K562 (cell line): ENCODE results near the gene STT3B. TPM values are rescaled to one million over a fixed set of nuclear protein-coding genes. Genes with fewer than 3 reads are reported as not detected.
A peak's percentile ranks its signal among the peaks of the same experiment; 100 is the strongest.

Experiments
- DMBX1 ChIP-seq: fragments of 250-450 bp; sonication (Bioruptor Pico); IDR thresholded peaks from 2 replicates; pipeline ENCODE4 v1.8.0; 2022; ENCODE audit warnings: inconsistent platforms, mild to moderate bottlenecking, moderate library complexity, borderline replicate concordance
- ELF2 ChIP-seq: fragments of 250-450 bp; sonication (Bioruptor Pico); IDR thresholded peaks from 2 replicates; pipeline ENCODE4 v1.5.0; 2021; ENCODE audit warnings: mild to moderate bottlenecking
- HMG20B ChIP-seq: fragments of 250-450 bp; sonication (Bioruptor Pico); IDR thresholded peaks from 2 replicates; pipeline ENCODE4 v1.5.0; 2021; ENCODE audit warnings: mild to moderate bottlenecking
- KAT7 ChIP-seq: sonication (generic); formaldehyde crosslinking; IDR thresholded peaks from 2 replicates; pipeline ENCODE4 v1.8.0; 2022; ENCODE audit warnings: missing genetic modification reagents, mild to moderate bottlenecking, borderline replicate concordance
- KDM2B ChIP-seq: fragments of 250-450 bp; sonication (Bioruptor Pico); IDR thresholded peaks from 2 replicates; pipeline ENCODE4 v1.8.0; 2021; ENCODE audit warnings: mild to moderate bottlenecking, moderate library complexity
- KLF1 ChIP-seq: fragments of 450-650 bp; IDR thresholded peaks from 2 replicates; pipeline ENCODE4 v1.6.1; 2016; ENCODE audit warnings: missing genetic modification characterization, missing compliant biosample characterization
- KLF10 ChIP-seq: fragments of 250-450 bp; sonication (Bioruptor Pico); IDR thresholded peaks from 2 replicates; pipeline ENCODE4 v1.6.1; 2021; ENCODE audit warnings: matching md5 sums
- MCM3 ChIP-seq: fragments of 450-650 bp; IDR thresholded peaks from 2 replicates; pipeline ENCODE4 v1.6.1; 2016
- NR1H2 ChIP-seq: sonication (generic); formaldehyde crosslinking; IDR thresholded peaks from 2 replicates; pipeline ENCODE4 v1.4.0; 2020; ENCODE audit warnings: mild to moderate bottlenecking, missing genetic modification reagents
- PHB ChIP-seq: fragments of 250-450 bp; sonication (Bioruptor Pico); IDR thresholded peaks from 2 replicates; pipeline ENCODE4 v1.5.0; 2021
- RBM34 ChIP-seq: fragments of 200-400 bp; formaldehyde crosslinking; IDR thresholded peaks from 2 replicates; pipeline ENCODE4 v1.6.1; 2018; ENCODE audit warnings: low read length, borderline replicate concordance; ENCODE audit not compliant: insufficient read depth
- SIN3A ChIP-seq, 2 experiments: fragments of 150-350 bp in 1 of 2; IDR thresholded peaks; 2 replicates each; pipeline ENCODE4 v1.6.1; 2011 to 2016; ENCODE audit warnings: borderline replicate concordance in 2 of 2, low read depth in 2 of 2, low read length in 2 of 2, mild to moderate bottlenecking in 2 of 2, moderate library complexity in 2 of 2; ENCODE audit not compliant: control insufficient read depth in 1 of 2
- SLC30A9 ChIP-seq: fragments of 250-450 bp; sonication (Bioruptor Pico); IDR thresholded peaks from 2 replicates; pipeline ENCODE4 v1.8.0; 2022; ENCODE audit warnings: mild to moderate bottlenecking, moderate library complexity
- SMAD1 ChIP-seq: fragments of 150-350 bp; IDR thresholded peaks from 2 replicates; pipeline ENCODE4 v1.6.1; 2014; ENCODE audit warnings: low read length, low read depth; ENCODE audit not compliant: partially characterized antibody
- SNIP1 ChIP-seq: fragments of 450-650 bp; IDR thresholded peaks from 2 replicates; pipeline ENCODE4 v1.7.1; 2017; ENCODE audit warnings: low read depth, mild to moderate bottlenecking
- ZNF23 ChIP-seq: fragments of 250-450 bp; sonication (Bioruptor Pico); IDR thresholded peaks from 2 replicates; pipeline ENCODE4 v1.4.0; 2020; ENCODE audit warnings: mild to moderate bottlenecking
- ZNF584 ChIP-seq: fragments of 200-800 bp; sonication (Bioruptor generic); IDR thresholded peaks from 2 replicates; pipeline ENCODE4 v1.6.1; 2016; ENCODE audit warnings: low read depth, mild to moderate bottlenecking, missing genetic modification characterization, missing compliant biosample characterization
- ZNF740 ChIP-seq, 3 experiments: fragments of 200-800 bp in 1 of 3; sonication (Bioruptor generic) in 1 of 3; sonication (generic) in 1 of 3; formaldehyde crosslinking in 1 of 3; IDR thresholded peaks; 2 replicates each; pipeline versions ENCODE4 v1.6.1 to v1.8.0; 2016 to 2022; ENCODE audit warnings: mild to moderate bottlenecking in 2 of 3, missing compliant biosample characterization in 2 of 3, missing genetic modification characterization in 2 of 3, missing genetic modification reagents in 1 of 3
- ZNF76 ChIP-seq: fragments of 250-450 bp; sonication (Bioruptor Pico); IDR thresholded peaks from 2 replicates; pipeline ENCODE4 v1.4.0; 2020; ENCODE audit warnings: mild to moderate bottlenecking, moderate library complexity, borderline replicate concordance
- ZNF764 ChIP-seq: fragments of 250-450 bp; sonication (Bioruptor Pico); IDR thresholded peaks from 2 replicates; pipeline ENCODE4 v1.4.0; 2020; ENCODE audit warnings: low read depth, mild to moderate bottlenecking, moderate library complexity
- ZNF785 ChIP-seq: fragments of 250-450 bp; sonication (Bioruptor Pico); IDR thresholded peaks from 2 replicates; pipeline ENCODE4 v1.4.0; 2020; ENCODE audit warnings: mild to moderate bottlenecking
- ZSCAN29 ChIP-seq: fragments of 450-650 bp; IDR thresholded peaks from 2 replicates; pipeline ENCODE4 v1.6.1; 2017
- polyA plus RNA-seq, 8 experiments: library from polyadenylated mRNA; depleted of rRNA in 4 of 8; stranded (reverse) in 5 of 8; unstranded in 3 of 8; fragments of >200 nt; fragmentation: Nextera tagmentation in 2 of 8; fragmentation: Illumina TruSeq in 1 of 8; extraction: Ambion mirVana in 2 of 8; extraction: Trizol in 1 of 8; gene quantifications; 2 replicates each; pipeline versions ENCODE4 v1.2.1 to v1.2.3, GENCODE V29; 2011 to 2014; ENCODE audit warnings: inconsistent platforms in 1 of 8, missing spikeins in 1 of 8
- total RNA-seq, 7 experiments: library from RNA; depleted of rRNA in 6 of 7; stranded (reverse); fragments of >200 nt in 6 of 7; fragmentation: Illumina TruSeq in 2 of 7; extraction: Trizol in 2 of 7; gene quantifications; 2 replicates each; pipeline versions ENCODE4 v1.2.1 to v1.2.3, GENCODE V29; 2011 to 2021; ENCODE audit warnings: low replicate concordance in 1 of 7
- TF ChIP-seq, protein P1 (sequence below): fragments of 450-650 bp; IDR thresholded peaks from 2 replicates; pipeline ENCODE4 v1.7.1; 2018; ENCODE audit warnings: mild to moderate bottlenecking, low read depth; ENCODE audit not compliant: partially characterized antibody
- TF ChIP-seq, protein P2 (sequence below): fragments of 250-450 bp; sonication (Bioruptor Pico); IDR thresholded peaks from 2 replicates; pipeline ENCODE4 v1.6.1; 2021; ENCODE audit warnings: mild to moderate bottlenecking
- TF ChIP-seq, protein P3 (sequence below): sonication (generic); formaldehyde crosslinking; IDR thresholded peaks from 2 replicates; pipeline ENCODE4 v1.8.0; 2022; ENCODE audit warnings: missing genetic modification reagents, mild to moderate bottlenecking, moderate library complexity, borderline replicate concordance

Gene STT3B
- total and polyA plus RNA-seq, 9 of the 15 experiments (the other 6 are each of a cell fraction or from before 2014, with no cell fraction given), result 22.4 to 147 (median 100) TPM

GRCh38 chr3:31486865-31487533, 45.7 kb upstream of the STT3B start (continued):
- TF ChIP-seq, protein P1, sequence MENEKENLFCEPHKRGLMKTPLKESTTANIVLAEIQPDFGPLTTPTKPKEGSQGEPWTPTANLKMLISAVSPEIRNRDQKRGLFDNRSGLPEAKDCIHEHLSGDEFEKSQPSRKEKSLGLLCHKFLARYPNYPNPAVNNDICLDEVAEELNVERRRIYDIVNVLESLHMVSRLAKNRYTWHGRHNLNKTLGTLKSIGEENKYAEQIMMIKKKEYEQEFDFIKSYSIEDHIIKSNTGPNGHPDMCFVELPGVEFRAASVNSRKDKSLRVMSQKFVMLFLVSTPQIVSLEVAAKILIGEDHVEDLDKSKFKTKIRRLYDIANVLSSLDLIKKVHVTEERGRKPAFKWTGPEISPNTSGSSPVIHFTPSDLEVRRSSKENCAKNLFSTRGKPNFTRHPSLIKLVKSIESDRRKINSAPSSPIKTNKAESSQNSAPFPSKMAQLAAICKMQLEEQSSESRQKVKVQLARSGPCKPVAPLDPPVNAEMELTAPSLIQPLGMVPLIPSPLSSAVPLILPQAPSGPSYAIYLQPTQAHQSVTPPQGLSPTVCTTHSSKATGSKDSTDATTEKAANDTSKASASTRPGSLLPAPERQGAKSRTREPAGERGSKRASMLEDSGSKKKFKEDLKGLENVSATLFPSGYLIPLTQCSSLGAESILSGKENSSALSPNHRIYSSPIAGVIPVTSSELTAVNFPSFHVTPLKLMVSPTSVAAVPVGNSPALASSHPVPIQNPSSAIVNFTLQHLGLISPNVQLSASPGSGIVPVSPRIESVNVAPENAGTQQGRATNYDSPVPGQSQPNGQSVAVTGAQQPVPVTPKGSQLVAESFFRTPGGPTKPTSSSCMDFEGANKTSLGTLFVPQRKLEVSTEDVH, result no peak
- no peak for TF ChIP-seq SMAD1
- TF ChIP-seq ZNF76 (CRISPR knock-in tag), result no peak
- no peak for TF ChIP-seq SNIP1
- TF ChIP-seq DMBX1 (CRISPR knock-in tag), result peak; percentile 84
- TF ChIP-seq PHB (CRISPR knock-in tag), result no peak
- no peak for TF ChIP-seq NR1H2 (CRISPR knock-in tag)
- TF ChIP-seq ZNF584 (CRISPR knock-in tag), result no peak
- TF ChIP-seq, protein P2, sequence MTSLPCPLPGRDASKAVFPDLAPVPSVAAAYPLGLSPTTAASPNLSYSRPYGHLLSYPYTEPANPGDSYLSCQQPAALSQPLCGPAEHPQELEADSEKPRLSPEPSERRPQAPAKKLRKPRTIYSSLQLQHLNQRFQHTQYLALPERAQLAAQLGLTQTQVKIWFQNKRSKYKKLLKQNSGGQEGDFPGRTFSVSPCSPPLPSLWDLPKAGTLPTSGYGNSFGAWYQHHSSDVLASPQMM (CRISPR knock-in tag), result no peak
- TF ChIP-seq KAT7 (CRISPR knock-in tag), result no peak
- no peak for TF ChIP-seq ZNF764
- TF ChIP-seq KLF1 (tag), result no peak
- TF ChIP-seq SLC30A9 (CRISPR knock-in tag), result no peak
- TF ChIP-seq, protein P3, sequence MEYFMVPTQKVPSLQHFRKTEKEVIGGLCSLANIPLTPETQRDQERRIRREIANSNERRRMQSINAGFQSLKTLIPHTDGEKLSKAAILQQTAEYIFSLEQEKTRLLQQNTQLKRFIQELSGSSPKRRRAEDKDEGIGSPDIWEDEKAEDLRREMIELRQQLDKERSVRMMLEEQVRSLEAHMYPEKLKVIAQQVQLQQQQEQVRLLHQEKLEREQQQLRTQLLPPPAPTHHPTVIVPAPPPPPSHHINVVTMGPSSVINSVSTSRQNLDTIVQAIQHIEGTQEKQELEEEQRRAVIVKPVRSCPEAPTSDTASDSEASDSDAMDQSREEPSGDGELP (CRISPR knock-in tag), result no peak
- no peak for TF ChIP-seq ELF2
- no peak for TF ChIP-seq ZNF23 (CRISPR knock-in tag)
- TF ChIP-seq KLF10, result no peak
- no peak for TF ChIP-seq ZNF740 (CRISPR knock-in tag; IDR thresholded peaks at IDR 0.05)
- TF ChIP-seq ZNF740 (tag; IDR thresholded peaks at IDR 0.05), result no peak
- TF ChIP-seq ZSCAN29, result no peak
- TF ChIP-seq ZNF785 (CRISPR knock-in tag), result no peak
- TF ChIP-seq KDM2B (CRISPR knock-in tag), result no peak
- TF ChIP-seq SIN3A (IDR thresholded peaks at IDR 0.05; ENCODE audit: borderline replicate concordance in 2 of 2, control insufficient read depth in 1 of 2, low read depth in 2 of 2, low read length in 2 of 2), result no peak
- no peak for TF ChIP-seq HMG20B
- TF ChIP-seq MCM3, result no peak
- no peak for TF ChIP-seq RBM34
